NCI-H345 treated with DMSO at 0.1 percent for 48 hours (cell line): ENCODE measurements around the gene LDLRAD4.

Source experiments
- DNase-seq: peaks from one replicate; lab custom pipeline; 2025; ENCODE audit not compliant: unreplicated experiment; lab: John Stamatoyannopoulos, UW

Gene LDLRAD4

GRCh38 chr18:13420969-13421686 lies 202.6 kb downstream of the LDLRAD4 start:
- no peak for DNase-seq

- no peak for DNase-seq
Measured at GRCh38 chr18:13422541-13423147, 204.1 kb downstream of the LDLRAD4 start.

- DNase-seq: no peak
Measured at GRCh38 chr18:13423352-13423751, 204.8 kb downstream of the LDLRAD4 start.

GRCh38 chr18:13424363-13424762 lies 205.8 kb downstream of the LDLRAD4 start:
- no peak for DNase-seq

- DNase-seq: no peak
Measured at GRCh38 chr18:13425357-13426091, 207.0 kb downstream of the LDLRAD4 start.

GRCh38 chr18:13427354-13427753 lies 208.8 kb downstream of the LDLRAD4 start:
- DNase-seq: no peak

GRCh38 chr18:13428319-13428718 lies 209.8 kb downstream of the LDLRAD4 start:
- no peak for DNase-seq

- no peak for DNase-seq
Measured at GRCh38 chr18:13429016-13429415, 210.5 kb downstream of the LDLRAD4 start.

- no peak for DNase-seq
Measured at GRCh38 chr18:13429884-13430510, 211.4 kb downstream of the LDLRAD4 start.

GRCh38 chr18:13430663-13431062 lies 212.1 kb downstream of the LDLRAD4 start:
- no peak for DNase-seq

GRCh38 chr18:13431886-13432285 lies 213.3 kb downstream of the LDLRAD4 start:
- DNase-seq: no peak

GRCh38 chr18:13433125-13433524 lies 214.6 kb downstream of the LDLRAD4 start:
- DNase-seq: no peak

- DNase-seq: no peak
Measured at GRCh38 chr18:13433685-13434084, 215.1 kb downstream of the LDLRAD4 start.

- no peak for DNase-seq
Measured at GRCh38 chr18:13434854-13435253, 216.3 kb downstream of the LDLRAD4 start.

GRCh38 chr18:13435586-13436333 lies 217.2 kb downstream of the LDLRAD4 start:
- DNase-seq: no peak

- DNase-seq: no peak
Measured at GRCh38 chr18:13436576-13436975, 218.0 kb downstream of the LDLRAD4 start.

- DNase-seq: no peak
Measured at GRCh38 chr18:13437034-13437433, 218.5 kb downstream of the LDLRAD4 start.

- DNase-seq: peak; percentile 36
Measured at GRCh38 chr18:13437796-13438506, 219.4 kb downstream of the LDLRAD4 start.

- no peak for DNase-seq
Measured at GRCh38 chr18:13438507-13439056, 220.0 kb downstream of the LDLRAD4 start.

- no peak for DNase-seq
Measured at GRCh38 chr18:13439461-13439860, 220.9 kb downstream of the LDLRAD4 start.
